GM19351 (cell line): ENCODE measurements around the gene PKHD1.
A peak's percentile ranks its signal among the peaks of the same experiment; 100 is the strongest.

Experiments
- ATAC-seq: cut with Tn5 transposase; IDR thresholded peaks from one replicate; pipeline ENCODE4 v1.9.1; 2021; ENCODE audit warnings: mild to moderate bottlenecking, moderate library complexity; ENCODE audit not compliant: unreplicated experiment

PKHD1 gene

DNA sequence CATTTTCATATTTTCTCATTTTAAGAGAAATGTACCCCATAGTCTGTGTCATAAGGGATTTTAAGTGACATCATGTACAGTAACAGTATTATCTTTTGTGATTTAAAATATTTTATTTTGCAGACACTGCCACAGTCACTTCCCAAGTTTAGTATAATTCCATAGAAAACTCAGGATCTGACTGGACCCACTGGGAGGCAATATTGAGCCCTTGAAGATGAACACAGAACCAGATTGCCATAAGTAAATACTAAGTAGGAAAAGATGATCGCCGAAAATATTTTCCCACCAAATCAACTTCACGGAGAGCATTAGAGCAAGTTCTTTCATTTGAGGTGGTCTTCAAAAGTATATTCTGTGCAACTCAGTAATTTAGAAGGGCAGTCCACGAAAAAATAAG is 17.6 kb upstream of the PKHD1 start:
- ATAC-seq, result no peak

DNA sequence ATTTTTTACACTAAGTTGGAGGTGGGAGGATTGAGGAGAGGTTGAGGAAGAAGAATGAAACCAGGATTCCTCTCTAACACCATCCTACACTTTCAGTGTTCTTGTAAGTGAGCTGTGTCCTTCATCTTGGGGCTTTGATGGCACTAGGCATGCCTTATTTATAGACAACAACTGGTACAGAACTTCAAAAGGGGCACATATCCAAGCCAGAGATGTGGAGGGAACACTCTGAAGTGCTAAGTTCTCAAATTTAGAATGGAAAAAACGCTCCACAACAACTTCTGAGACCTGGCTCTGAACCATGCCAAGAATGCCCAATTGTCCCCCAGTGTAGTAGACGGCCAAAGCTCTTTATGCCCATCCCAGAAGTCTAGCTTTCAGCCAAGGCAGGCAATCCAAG is 16.2 kb upstream of the PKHD1 start:
- no peak for ATAC-seq

DNA sequence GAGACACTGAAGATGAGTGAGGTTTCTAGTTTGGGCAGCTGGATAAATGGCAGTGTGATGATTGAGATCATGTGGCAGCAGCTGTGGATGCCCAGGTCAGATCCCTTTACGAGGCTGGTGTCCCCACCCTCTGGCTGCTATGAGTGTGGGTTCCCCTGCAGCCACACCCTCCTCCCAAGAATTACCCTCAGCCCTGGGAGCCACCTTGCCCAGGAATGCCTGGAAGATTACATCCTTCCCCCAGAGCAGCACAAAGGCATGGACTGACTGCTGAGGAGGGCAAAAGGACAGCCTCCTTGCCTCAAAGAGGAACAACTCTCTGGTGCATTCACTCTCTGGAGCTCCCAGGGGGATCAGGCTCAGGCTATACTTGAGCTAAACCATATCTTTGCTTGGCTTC is 15.0 kb upstream of the PKHD1 start:
- no peak for ATAC-seq

DNA sequence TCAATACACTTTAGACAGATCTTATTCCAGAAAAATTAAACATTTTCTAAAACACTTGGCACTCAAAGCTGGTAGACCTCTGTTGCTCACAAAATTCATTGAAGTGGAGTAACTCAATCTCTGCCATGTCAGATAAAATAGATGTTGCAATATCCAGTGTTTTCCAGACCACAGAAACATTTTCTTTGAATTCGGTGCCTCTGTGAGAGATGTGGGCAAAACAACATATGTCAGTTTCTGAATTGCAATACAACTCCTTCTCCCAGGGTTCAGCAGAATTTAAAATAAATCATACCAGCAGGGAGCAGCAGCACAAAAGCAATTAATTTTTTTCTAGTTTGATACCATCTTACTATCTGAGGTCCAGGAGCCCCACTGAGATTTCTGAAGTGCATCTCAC is 11.3 kb upstream of the PKHD1 start:
- ATAC-seq, result no peak

DNA sequence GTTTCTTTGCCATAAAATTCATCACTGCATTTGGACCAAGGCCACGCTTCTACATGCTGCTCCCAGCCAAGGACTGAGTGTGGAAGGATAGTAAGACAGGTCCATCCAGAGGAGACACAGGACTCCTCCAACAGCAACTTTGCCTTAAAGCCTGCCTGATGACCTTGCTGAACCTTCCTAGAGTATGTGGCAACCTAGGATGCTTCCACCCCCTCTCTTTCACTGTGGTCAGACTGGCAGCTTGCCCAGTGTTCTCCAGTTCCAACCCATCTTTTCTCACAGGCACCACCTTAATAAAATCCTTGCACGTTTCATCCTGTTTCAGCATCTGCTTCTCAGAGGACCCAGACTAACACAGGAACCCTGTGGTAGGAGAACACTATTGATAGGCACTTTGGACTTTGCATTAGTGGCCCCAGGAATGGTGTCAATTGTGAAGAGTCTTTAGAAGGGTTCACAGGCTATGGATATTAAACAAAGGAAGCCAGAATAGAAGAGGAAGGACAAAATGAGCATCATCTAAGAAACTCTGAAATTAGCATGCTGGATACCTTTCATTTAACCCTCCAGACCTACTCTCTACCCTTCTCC is 2.4 kb upstream of the PKHD1 start:
- ATAC-seq, result no peak

DNA sequence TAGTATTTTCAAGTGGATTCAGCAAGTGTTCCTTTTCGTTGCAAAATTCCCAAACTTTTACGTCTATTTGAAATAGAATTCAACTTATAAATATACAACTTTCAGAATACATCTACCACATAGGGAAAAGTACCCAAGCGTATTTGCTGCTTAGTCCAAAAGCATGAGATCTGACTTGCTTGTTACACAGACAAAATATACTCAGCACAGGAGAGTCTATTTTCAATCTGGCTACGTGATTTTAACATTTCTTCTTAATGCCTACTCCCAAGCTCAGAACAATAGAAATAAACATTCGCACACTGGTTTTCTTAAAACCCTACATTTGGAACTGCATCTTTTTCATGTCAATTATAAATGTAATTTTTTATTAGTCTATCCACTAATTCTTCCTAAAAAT is 672 bp downstream of the PKHD1 start:
- ATAC-seq, result no peak

DNA sequence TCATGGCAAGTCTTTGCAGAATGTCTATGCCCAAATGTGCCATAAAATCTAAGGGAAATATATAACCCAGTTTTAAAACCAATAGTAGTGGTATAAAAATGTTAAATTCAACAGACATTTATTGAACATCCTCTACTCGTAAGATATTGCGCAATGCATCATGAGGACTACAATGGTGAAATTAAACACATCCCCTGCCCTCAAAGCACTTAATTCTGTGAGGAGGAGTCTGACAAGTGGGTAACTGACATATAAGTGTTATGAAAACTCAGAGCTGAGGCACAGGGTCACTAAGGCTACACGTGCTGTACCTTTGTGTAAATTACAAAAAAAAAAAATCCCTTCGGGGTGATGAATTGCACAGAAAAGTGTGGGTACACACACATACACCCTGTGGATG is 6.2 kb downstream of the PKHD1 start:
- ATAC-seq, result no peak

DNA sequence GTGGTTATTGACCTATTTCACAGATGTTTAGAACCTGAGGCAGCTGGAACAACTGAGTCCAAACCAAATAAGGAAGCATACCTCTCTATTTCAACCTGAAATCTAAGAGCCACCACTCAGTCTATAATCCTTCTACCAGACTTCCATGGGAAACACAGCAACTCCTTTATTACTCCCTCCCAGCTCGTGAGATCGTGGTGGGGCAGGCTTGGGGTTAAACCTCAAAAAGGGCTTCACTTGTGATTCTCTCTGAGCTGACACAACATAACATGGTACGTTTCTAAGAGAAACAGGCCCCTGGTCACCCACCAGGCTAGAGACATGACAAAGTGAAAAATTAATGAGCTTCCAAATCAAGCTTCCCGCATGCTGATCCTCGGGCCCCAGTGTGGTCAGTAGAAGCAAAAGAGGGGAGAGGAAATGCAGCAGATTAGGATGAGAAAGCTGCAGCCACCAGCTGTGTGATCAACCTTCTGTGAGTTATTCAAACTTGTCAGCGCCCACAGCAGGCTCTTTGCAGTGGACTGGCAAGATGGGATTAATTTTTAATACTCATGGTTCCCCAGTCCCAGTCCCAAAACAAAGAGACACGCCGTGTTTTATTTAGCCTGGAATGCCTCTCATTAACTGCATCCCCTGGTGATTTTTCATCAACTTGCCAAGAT is 9.3 kb downstream of the PKHD1 start:
- no peak for ATAC-seq

DNA sequence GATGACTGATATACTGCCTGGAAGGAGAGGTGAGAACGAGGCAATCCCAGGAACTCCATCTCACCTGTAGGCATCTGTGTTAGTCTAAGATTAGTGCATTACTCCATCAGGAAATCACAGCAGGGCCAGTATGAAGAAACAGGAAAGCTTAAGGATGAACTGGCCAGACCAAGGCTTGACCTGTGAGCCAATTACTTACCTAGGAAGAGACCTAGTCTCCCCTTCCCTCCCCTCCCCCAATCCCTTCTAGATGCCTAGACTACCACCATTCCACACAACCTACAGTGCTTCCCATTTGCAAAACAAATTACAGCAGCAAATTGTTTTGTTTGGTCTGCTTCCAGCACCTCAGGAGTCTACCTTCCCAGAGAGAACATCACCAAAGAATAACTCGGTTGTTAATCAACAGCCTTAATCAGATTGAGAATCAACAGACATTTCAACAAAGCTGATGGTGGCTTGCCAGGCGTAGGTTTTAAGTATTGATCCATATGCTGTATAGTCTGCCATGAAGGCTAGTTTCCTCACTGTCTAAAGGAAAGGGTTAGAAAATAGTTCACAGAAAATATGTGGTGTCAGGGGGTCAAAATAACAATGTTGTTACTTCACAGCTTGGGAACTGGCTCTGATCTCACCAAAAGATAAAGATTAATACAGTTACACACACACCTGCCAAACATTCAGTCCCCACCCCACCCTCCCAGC is 10.1 kb downstream of the PKHD1 start:
- no peak for ATAC-seq

DNA sequence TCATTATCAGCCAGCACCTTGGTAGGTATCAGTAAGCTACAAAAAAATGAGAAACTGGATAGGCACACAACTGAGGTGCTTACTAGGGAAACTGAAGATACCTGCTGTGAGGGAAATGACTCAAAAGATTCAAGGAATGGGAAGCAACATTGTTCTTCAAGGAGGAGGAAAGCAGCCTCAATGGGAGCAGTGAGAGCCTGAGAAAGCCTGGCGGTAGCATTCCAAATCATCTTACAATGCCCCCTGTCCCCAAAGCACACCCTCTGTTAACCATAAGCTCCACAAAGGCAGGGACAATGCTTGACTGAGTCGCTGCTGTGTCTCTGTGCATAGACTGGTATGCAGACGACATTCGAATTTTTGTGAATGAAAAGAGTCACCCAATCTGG is 10.6 kb downstream of the PKHD1 start:
- no peak for ATAC-seq

DNA sequence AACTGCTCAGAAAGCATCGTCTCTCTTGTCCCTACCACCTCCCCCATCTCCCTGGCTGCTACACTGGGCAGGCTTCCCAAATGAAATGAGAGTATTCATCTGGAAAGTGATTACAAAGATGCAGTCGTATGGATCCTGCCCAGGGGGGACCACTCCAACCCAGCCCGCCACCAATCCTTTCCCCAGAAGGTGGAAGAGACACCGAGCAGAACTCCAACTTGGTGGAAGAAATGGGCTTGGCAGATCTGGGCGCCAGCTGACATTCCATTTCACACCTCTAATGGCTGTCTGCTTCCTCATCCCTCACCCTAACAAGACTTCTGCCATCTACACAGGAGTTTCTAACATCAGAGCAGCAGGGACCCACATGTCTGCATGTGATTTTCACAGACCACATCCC is 12.7 kb downstream of the PKHD1 start:
- ATAC-seq, result no peak

DNA sequence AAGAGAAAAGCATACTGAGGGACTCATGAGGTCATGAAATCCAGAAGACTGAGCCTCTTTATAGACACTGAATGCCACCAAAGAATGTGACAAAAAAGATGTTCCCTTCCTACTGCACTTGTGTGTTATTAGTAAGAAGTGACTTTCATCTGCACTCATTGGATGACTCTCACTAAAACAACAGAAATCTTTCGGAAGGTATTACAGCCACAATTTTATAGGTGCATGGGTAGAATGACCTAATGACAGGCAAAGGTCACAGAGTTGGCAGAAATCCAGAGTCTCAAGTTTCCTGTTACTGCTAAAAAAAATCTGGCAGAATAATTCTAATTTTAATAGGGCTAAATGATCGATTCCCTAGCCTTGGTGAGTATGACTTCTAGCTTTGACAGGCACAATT is 13.3 kb downstream of the PKHD1 start:
- no peak for ATAC-seq

DNA sequence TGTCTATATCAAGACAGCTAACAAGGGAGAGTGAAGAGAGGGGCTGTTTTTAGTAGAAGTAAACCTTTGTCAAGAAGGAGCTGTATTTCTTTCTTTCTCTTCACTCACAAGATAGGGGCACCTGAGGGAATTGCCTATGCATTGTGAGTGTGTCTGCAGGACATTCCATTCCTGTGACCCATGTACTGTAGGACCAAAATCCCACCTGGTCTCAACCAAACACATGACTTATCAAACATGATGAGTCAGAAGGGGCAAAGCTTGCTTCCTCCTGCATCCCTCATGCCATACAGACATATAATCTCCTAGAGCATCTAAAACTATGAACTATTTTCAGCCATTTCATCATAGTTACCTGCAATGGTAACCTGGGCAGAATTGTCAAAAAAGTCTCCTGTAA is 21.8 kb downstream of the PKHD1 start:
- no peak for ATAC-seq

DNA sequence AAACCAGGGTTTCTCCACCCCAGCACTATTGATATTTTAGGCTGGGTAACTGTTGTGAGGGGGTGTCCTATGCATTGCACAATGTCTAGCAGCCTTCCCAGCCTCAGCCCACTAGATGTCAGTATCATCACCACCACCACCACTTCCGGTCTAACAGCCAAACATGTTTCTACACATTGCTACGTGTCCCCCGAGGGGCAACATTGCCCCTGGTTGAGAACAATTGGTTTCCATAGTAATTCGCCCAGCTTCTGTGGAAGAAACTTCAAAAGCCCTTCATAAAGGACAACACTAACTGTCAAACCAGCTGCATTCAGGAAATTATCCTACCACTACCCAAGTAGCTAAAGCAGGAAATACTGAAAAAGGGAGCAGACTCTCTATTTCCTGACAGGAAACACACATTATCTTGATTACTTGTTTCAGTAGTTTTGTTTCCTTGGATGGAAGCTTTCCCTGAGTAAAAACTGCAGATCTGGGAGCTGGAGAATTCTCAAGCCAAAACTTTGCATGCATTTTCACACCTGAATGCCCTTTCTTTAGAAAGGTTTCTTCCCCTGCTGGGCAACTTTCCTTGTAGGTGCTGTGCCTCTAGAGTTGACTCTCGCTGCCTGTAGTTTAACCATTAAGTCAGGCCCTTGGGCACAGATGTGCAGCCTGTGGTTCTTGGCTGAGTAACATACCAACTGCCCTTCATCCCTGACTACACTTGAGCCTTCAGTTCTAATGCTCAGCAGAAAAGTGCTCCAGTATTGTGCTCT is 23.6 kb downstream of the PKHD1 start:
- ATAC-seq, result peak; percentile 100

DNA sequence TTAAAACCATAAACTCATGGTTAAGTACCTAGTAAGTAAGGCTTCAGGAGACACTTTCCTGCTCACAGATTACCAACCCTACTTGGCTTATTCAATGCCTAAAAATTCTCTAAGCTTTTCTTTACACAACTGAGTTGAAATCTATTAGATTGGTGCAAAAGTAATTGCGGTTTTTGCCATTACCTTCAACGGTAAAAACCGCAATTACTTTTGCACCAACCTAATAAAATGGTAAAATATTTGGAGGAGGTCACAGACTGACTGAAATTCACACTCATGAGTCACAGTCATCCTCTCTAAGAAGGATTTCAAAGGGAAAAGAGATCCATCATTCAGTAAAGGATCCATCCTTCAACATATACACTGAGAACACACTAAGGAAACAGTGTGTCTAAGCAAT is 25.9 kb downstream of the PKHD1 start:
- ATAC-seq, result no peak

DNA sequence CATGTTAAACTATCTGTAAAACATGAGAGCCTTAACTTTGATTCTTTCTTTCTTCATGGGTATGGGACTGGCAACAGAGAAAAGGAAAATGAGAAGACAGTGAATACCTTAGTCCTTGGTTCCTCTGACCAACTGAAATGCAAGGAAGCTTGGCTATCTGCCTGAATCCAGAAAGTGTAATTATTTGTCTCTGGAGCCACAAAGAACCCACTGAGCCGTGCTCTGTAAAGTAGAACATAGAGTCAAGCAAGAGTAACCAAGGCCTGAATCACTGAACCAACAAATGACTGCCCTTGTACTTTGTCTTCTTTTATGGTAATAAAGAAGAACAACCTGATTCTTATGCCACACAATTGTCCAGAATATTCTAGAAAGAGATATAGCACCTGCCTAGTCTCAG is 27.6 kb downstream of the PKHD1 start:
- ATAC-seq, result no peak

DNA sequence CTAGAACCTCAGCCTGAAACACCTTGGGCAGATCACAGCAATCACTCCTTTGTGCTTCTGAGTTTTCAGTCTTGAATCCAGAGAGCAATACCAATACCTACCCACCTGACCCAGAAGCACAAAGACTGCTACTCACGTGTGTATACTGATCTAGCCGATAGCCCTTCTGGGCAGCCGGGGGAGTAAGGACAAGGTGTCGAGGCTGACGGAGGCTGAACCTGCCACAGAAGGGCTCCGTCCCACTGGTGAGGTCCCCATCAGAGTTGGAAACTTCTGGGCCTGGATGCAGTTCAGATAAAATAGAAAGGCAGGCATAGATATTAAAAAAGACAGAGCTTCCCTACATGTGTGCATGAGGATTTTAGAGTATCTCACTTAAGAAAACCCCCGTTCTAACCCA is 32.0 kb downstream of the PKHD1 start:
- no peak for ATAC-seq

DNA sequence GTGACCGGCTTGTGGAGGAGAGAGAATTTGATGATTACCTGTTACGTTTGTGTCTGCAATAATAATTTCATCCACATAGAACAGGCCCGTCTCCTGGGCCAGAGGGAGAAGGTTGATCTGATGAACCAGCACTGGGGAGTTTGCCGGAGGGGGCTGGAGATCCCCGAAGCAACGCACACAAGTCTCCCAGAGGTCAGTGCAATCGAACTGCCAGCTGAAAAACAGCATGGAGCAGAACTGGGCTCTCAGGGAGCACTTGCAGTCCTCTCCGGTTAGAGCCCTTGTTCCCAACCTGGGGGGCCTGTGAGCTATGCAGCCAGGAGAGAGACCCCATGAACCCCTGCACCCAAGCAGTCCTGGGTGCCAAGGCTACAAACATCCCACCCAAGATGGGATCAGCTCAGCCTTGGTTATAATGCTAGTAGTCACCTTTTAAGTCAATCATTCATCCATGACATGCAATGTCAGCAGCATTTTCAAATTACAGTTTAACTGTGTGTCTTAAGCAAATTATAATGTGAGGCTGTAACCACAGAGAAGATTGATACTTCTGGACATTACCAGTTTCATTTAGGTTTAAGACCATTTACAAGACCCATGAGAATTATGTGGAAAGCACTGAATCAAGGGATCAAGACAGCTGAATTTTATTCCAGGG is 34.2 kb downstream of the PKHD1 start:
- ATAC-seq, result no peak

DNA sequence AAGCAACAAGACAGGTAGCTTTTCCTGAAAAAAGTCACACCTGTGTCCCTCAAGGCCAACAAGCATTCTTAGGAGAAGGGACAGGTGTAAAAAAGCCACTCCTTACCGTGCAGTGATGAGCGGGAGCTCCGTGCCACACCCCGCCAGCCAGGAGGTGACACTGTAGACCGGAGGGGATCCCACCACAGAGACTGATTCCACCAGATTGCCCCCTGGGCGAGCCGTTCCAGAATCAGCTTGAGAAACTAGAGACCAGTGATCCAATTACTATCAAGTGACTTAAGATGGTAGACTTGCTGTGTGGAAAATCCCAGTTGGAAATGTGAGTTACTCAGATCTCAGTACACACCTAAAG is 37.4 kb downstream of the PKHD1 start:
- no peak for ATAC-seq

DNA sequence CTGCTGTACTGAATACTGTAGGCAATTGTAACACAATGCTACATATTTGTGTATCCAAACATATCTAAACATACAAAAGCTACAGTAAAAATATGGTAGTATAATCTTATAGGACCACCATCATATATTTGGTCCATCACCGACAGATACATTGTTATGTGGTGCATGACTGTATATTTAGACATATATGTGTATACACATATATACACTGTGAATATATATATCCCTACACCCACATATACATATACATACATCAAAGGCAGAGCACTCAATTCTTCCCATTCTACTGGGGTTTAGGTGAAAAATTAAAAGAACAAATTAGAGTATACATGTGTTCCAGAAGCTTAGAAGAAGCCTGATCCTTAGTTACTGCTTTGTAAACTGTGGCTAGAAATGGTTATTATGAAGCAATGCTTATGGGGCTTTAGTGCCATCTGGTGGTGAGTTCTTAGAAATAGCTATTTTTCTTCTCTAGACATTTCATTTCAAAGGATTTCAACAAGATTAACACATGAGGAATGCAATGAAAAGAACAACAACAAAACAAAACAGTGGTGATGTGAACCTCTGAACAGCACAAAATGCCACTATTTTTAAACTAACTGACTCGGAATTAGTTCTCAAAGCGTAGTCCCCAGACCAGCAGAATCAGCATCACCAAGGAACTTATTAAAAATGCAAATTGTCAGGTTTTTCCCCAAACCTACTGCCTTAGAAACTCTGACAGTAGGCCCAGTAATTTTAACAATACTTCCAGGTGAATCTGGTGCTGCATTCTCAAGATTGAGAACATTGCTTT is 38.0 kb downstream of the PKHD1 start:
- ATAC-seq, result peak; percentile 71

DNA sequence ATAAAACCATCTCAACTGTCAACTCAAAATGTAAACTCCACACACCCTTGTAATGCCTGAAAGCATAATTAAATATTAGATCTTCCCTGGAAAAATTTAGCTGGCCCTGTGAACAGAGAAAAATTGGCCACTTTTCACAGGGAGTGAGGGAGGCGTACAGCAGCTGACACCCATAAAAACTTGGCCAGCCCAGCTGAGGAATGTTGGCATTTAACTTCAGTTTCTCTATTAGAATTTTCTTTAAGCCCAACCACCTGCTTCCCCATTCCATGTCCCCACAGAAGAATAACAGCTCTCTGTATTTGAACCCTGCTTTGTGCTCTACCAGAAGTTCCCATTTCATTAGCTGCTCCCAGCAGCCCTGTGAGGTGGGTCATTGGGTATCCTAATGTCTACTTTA is 41.0 kb downstream of the PKHD1 start:
- ATAC-seq, result no peak
